HG03045 (cell line): ENCODE data around the gene KCNAB2.

Experiments
- ATAC-seq: cut with Tn5 transposase; IDR thresholded peaks from one replicate; pipeline ENCODE4 v1.9.1; 2021; ENCODE audit warnings: mild to moderate bottlenecking, moderate library complexity; ENCODE audit not compliant: unreplicated experiment

Gene KCNAB2

GRCh38 chr1:6144175-6144574 lies 98.5 kb downstream of the KCNAB2 start:
- no peak for ATAC-seq

DNA sequence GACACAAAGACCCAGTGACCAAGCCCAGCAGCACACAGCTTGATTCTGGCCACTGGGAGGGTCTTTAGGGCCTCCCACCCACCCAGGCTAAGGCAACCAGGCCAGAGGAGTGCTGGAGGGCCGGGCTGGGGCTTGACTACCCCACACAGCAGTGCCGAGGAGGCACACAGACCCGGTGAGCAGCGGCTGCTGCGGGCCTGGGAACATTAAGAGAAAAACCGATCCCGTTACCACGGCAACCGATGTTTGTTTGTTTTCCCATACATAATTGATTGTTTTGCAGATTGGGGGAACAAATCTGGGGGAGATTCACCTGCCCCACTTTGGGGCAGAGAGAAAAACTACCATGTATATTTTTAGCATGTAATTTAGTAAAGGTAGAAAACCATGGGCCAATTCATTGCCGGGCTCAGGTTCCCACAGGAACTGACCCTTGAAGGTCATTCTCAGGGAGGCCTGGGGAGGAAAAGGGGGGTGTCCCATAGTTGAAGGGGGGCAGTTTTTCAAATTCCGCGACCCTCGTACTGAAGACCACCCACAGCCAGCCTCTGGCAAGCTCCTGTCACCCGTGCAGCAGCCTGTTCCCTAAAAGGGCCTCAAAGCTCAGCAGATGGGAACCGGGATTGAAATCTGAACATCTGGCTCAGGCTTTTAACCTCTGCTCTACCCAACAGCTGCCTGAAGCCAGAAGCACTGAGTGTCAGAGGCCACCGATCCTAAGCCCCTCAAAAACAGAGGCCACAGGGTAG lies 99.1 kb downstream of the KCNAB2 start:
- no peak for ATAC-seq

DNA sequence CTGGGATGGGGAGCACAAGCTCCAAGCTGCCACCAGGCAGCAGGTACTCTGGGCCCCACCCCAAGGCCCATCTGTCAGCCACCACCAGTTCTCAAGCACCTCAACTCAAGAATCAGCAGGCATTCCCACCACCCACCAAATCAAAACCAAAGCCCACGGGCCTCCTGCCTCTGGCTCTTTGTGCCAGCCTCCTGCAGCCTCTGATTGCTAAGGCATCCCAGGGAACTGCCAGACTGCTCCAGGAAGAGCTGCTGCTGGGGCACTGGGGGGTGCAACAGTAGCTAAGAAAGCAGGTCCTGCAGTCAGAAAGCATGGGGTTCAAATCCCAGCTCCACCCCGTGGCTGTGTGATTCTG lies 99.7 kb downstream of the KCNAB2 start:
- no peak for ATAC-seq

DNA sequence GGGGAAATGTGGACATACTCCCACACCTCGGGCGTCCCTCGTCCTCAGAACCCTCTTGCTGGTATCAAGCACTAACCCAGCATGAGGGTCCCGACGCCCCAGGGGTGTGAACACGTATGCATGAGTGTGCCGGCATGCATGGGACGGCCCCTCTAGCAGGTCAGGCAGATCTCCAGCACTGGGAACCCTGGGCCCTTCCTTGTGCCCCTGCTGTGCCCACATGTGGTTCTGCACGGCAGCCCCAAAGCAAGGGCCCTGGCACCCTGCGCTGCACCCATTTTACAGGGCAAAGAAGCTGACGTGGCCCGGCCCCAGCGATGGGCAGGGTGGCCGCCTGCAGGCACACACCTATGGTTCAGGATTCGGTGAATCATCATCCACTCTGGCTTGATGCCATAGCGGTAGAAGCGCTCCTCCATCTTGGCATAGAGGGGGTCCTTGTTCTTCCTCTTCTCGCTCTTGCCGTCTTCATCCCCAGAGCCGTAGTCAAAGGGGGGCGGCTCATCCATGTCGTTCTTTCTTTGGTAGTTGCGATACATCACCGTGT lies 100.2 kb downstream of the KCNAB2 start:
- no peak for ATAC-seq

DNA sequence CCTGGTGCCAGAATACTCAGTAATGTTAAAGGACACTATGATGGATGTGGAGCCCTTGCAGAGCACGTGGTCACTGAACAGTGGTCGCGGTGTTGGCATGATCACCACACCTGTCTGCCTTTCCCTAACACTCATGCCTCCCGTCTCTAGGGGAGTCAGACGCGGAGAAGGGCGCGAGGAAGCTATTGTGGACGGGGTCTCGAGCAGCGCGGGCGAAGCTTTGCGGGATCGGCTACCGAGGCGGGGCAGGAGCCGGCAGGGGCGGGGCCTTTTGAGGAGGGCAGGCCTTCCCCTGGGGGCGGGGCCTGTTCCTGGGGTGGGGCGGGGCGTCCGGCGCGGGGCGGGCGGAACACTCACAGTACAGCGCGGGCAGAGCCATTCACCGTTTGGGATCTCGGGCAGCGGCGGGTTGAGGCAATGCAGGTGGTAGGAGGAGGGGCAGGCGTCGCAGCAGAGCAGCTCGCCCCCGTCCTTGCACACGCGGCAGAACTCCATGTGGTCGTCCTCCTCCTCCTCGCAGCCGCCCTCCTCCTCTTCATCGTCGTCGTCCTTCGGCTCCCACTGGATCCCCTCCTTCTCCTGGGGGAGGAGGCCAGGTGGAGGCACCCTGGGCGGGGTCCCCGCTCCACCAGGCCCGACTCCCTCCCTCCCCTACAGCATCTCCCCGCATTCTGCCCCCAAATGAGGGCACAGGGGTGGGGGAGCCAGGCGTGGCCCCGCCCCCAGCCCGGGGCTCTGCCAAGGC lies 103.0 kb downstream of the KCNAB2 start:
- ATAC-seq = no peak

DNA sequence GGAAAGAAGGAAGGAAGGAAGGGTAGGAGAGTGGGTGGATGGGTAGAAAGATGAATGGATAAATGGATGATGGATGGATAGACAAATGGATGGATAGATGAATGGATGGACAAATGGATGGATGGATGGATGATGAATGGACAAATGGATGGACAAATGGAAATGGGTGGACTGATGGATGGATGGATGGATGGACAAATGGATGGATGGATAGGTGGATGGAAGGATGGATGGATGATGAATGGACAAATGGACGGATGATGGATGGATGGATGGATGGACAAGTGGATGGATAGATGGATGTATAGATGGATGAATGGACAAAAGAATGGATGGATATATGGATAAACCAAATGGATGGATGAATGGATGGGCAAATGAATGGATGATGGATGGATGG lies 103.9 kb downstream of the KCNAB2 start:
- no peak for ATAC-seq

DNA sequence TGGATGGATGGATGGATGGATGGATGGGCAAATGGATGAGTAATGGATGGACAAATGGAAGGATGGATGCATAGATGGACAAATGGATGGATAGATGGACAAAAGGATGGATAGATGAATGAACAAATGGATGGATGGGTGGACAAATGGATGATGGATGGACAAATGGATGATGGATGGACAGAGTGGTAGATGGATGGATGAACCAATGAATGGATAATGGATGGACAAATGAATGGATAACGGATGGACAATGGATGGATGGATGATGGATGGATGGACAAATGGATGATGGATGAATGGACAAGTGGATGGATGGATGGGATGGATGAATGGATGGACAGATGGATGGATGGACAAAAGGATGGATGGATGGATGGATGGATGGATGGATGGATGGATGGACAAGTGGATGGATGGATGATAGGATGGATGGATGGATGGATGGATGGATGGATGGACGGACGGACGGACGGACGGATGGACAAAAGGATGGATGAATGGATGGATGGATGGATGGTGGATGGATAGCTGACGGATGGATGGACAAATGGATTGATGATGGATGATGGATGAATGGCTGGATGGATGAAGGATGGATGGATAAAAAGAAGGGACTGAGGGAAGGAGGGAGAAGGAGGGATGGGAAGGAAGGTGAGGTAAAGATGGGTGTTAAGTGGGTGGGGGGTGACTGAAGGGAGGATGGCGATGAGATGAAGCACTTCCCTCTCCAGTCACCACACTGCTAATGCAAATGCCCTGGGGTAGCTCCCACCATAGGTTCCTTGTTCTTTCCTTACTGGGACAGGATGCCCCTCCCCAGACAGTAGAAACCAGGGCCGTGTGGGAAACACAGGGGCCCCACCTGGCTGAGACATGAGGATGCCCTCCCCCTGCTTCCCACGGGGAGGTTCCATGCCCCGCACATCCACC lies 104.6 kb downstream of the KCNAB2 start:
- ATAC-seq = no peak
